ENCODE data around the gene RNPEPL1. TPM values are rescaled to one million over a fixed set of nuclear protein-coding genes. Genes with fewer than 3 reads are reported as not detected.

Gene RNPEPL1
- polyA plus RNA-seq, 3 donors = 15.4 to 100 (median 36.4) TPM

DNA sequence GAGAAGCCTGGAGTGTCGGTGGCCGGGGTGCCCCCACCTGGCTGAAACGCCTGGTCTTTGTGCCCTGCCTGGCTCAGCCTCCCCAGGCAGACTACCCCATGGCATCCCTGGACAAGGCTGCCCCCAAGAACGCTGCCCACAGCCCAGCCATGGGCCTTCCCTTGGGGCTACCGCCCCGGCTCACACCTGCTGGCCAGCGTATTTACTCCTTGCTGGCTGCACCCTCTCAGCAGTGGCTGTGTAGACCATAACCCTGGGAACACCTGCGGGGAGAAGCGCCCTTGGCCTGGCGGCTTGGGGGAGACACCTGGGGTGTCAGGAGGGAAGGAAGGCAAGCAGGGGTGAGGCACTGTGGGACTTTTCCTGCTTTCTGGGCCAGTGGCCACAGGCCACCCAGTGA lies 35.6 kb downstream of the RNPEPL1 start:
- H2AFZ ChIP-seq (ENCODE audit: insufficient read depth, low read depth, low read length, poor library complexity, severe bottlenecking) = no peak overlapping the region
- no peak overlapping the region for H3K4me3 ChIP-seq (replicated peaks in 1 of 3; ENCODE audit: low read depth in 2 of 3, low read length in 3 of 3)
- H3K36me3 Mint-ChIP-seq = peaks cover 21 to 28% of the 10 kb centered on the region in 2 donors
- H3K4me3 Mint-ChIP-seq = no peak overlapping the region
- DNase-seq = no peak
- no peak overlapping the region for H3K4me2 ChIP-seq (replicated peaks; ENCODE audit: extremely low read depth, low read length, poor library complexity, severe bottlenecking)
- no peak overlapping the region for H3K9ac ChIP-seq (ENCODE audit: insufficient read depth, low read length, poor library complexity, severe bottlenecking)
- no peaks in the 10 kb centered on the region for H3K9me3 ChIP-seq (replicated peaks in 1 of 2; ENCODE audit: control insufficient read depth in 1 of 2, insufficient read depth in 1 of 2, low read length in 2 of 2)
- H3K79me2 ChIP-seq (ENCODE audit: insufficient read depth, low read length) = no peaks in the 10 kb centered on the region
- H3K27ac ChIP-seq (ENCODE audit: low read depth in 1 of 2, low read length in 2 of 2) = no peak overlapping the region
- H3K4me1 ChIP-seq (ENCODE audit: control insufficient read depth in 1 of 2, insufficient read depth in 2 of 2, low read length in 2 of 2) = peaks cover 9 to 11% of the 10 kb centered on the region in 2 donors
- intact Hi-C loops (cut with micrococcal nuclease) = loop anchor here in 1 of 2 donors (10.0 kb wide), 1 partner anchor 61 kb away; no protein-coding TSS in a partner anchor
- TF ChIP-seq CTCF (IDR thresholded peaks at IDR 0.05) = no peak
- H4K20me1 ChIP-seq (ENCODE audit: insufficient read depth, low read length) = no peaks in the 10 kb centered on the region
- H3K4me1 Mint-ChIP-seq = peaks cover 9% of the 10 kb centered on the region
- WGBS (ENCODE audit: insufficient coverage) = 97% methylated on average over 10 of the region's 10 CpGs
- H3K36me3 ChIP-seq (replicated peaks in 1 of 2; ENCODE audit: control insufficient read depth in 1 of 2, insufficient read depth in 2 of 2, low read length in 2 of 2) = peaks cover 13 to 34% of the 10 kb centered on the region in 2 donors
- no peaks in the 10 kb centered on the region for H3K27me3 ChIP-seq (ENCODE audit: control insufficient read depth in 2 of 2, insufficient read depth in 2 of 2, low read length in 2 of 2)
- peaks cover 0 to 11% (median 5%) of the 10 kb centered on the region in 3 donors for H3K27me3 Mint-ChIP-seq (ENCODE audit: low read depth in 3 of 3)
- peak overlapping the region in 1 of 7 donors; percentile 18 for H3K27ac Mint-ChIP-seq
- no peaks in the 10 kb centered on the region for H3K9me3 Mint-ChIP-seq

GRCh38 chr2:240604291-240604938 lies 36.1 kb downstream of the RNPEPL1 start:
- H3K4me3 Mint-ChIP-seq = peak overlapping the region in 1 of 2 donors; percentile 63
- 68% methylated on average over 7 of the region's 11 CpGs for WGBS (ENCODE audit: insufficient coverage)
- Histone ChIP-seq H3K27ac (ENCODE audit: low read depth in 1 of 2, low read length in 2 of 2) (no peak overlapping the region), H3K79me2 (ENCODE audit: insufficient read depth, low read length) (no peaks in the 10 kb centered on the region), H3K4me1 (ENCODE audit: control insufficient read depth in 1 of 2, insufficient read depth in 2 of 2, low read length in 2 of 2) (peaks cover 9 to 11% of the 10 kb centered on the region in 2 donors), H4K20me1 (ENCODE audit: insufficient read depth, low read length) (no peaks in the 10 kb centered on the region), H3K9ac (ENCODE audit: insufficient read depth, low read length, poor library complexity, severe bottlenecking) (no peak overlapping the region), H3K4me2 (replicated peaks; ENCODE audit: extremely low read depth, low read length, poor library complexity, severe bottlenecking) (peak overlapping the region; percentile 34), H3K36me3 (replicated peaks in 1 of 2; ENCODE audit: control insufficient read depth in 1 of 2, insufficient read depth in 2 of 2, low read length in 2 of 2) (peaks cover 8 to 29% of the 10 kb centered on the region in 2 donors), H3K27me3 (ENCODE audit: control insufficient read depth in 2 of 2, insufficient read depth in 2 of 2, low read length in 2 of 2) (no peaks in the 10 kb centered on the region), H3K4me3 (replicated peaks in 1 of 3; ENCODE audit: low read depth in 2 of 3, low read length in 3 of 3) (peak overlapping the region in 1 of 3 experiments; percentile 12), H3K9me3 (replicated peaks in 1 of 2; ENCODE audit: control insufficient read depth in 1 of 2, insufficient read depth in 1 of 2, low read length in 2 of 2) (no peaks in the 10 kb centered on the region), H2AFZ (ENCODE audit: insufficient read depth, low read depth, low read length, poor library complexity, severe bottlenecking) (peak overlapping the region; percentile 42)
- DNase-seq = peak; percentile 57 to 81 (median 81)
- H3K27ac Mint-ChIP-seq = peak overlapping the region in 4 of 7 donors; percentile 55 to 79 (median 70)
- peak; percentile 79 for TF ChIP-seq CTCF (IDR thresholded peaks at IDR 0.05)
- no peaks in the 10 kb centered on the region for H3K9me3 Mint-ChIP-seq
- H3K27me3 Mint-ChIP-seq (ENCODE audit: low read depth in 3 of 3) = peaks cover 0 to 11% (median 5%) of the 10 kb centered on the region in 3 donors
- H3K36me3 Mint-ChIP-seq = peaks cover 16 to 22% of the 10 kb centered on the region in 2 donors
- H3K4me1 Mint-ChIP-seq = peaks cover 9% of the 10 kb centered on the region
- intact Hi-C loops (cut with micrococcal nuclease) = loop anchor here in 1 of 2 donors (10.0 kb wide), 1 partner anchor 60 kb away; no protein-coding TSS in a partner anchor

All from CD14-positive monocyte (primary cell).